ENCODE measurements around the gene RASD2. TPM values are rescaled to one million over a fixed set of nuclear protein-coding genes. Genes with fewer than 3 reads are reported as not detected.
A peak's percentile ranks its signal among the peaks of the same experiment; 100 is the strongest.

RASD2 gene
- total RNA-seq, 1 donor from 2014 or later: 0.45 TPM

DNA sequence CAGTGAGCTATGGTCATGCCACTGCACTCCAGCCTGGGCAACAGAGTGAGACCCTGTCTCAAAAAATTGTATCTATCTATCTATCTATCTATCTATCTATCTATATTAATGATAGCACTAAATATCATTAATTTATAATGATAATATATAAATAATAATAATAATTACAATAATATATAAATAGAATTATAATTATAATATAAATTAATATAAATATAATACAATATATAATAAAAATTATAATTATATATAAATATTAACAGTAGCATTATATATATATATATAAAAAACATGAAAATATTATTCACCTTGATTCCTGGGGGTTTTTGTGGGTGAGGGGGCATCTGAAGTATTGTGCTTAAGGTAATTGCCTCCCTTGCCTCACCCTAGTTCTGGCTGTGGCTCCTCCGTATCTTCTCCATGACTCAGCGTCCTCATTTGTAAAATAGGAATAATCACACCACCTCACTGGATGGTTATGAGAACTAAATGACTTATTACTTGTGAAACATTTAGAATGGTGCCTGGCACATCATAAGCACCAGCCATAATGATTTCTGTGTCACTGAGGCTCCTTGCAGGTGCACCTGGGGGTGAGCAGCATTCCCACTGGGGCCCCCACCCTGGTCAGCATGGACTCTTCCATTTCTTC is 18.8 kb downstream of the RASD2 start:
- no peak for DNase-seq (ENCODE audit: low read depth)

DNA sequence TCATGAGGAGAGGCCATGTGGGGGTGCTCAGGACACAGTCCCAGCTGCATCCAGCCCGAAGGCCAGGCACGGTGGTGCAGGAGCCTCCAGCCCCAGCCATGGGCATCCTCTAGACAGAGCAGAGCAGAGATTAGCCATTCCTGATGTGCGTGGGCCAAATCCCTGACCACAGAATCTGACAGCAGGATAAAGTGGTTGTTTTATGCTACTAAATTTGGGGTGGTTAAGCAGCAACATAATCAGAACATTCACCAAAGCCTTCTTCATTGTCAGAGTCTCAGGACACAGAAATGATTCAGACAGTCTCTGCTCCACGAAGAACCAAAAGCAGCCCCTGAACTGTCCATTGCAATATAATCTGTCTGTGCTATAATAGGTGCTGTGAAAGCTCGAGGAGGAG is 19.7 kb downstream of the RASD2 start:
- DNase-seq (ENCODE audit: low read depth): no peak

DNA sequence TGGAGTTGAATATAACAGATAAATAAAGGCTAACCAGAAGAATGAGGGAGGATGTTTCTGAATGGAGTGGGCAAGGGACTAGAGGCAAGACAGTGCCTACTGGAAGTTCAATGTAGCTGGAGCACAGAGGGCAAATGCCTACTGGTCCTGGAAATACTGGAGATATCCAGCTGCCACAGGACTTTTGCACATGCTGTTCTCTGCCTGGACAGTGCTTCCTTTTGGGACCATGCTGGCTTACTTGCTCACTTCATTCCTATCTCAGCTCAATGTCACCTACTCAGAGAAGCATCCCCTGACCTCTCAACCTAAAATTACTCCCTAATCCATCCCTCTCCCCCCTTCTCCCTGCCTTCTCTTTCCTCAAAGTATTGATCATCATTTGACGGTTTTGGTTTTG is 20.2 kb downstream of the RASD2 start:
- no peak for DNase-seq (ENCODE audit: low read depth)

DNA sequence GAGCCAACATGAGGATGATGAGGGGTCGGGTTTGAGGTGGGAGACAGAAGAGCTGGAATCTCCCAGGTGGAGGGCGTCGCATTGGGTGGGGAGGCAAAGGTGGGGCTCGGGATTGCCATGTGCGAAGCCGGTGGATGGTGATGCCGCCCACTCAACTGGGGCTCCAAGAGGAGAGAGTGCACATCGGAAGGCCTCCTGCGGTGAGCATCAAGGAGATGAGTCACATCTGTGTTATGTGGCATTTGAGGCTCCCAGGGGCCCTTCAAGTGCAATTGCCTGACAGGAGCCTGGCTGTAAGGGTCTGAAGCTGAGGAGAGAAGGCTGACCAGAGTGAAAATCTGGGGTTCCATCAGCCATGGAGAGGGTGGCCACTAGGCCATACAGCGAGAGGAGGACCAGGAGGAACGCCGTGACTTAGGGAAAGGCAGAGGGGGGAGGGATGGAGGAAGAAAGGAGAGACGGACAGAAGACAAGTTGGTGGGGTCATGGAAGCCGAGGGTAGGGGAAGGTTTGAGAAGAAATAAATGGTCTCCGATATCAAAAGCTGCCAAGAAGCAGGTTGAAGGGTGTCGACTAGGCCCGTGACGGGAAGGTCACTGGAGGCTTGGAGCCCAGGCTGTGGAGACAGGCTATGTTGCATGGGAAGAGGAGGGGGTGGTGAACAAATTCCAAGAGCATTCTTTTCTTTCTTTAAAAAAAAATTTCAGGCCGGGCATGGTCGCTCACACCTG is 21.3 kb downstream of the RASD2 start:
- no peak for DNase-seq (ENCODE audit: low read depth)

DNA sequence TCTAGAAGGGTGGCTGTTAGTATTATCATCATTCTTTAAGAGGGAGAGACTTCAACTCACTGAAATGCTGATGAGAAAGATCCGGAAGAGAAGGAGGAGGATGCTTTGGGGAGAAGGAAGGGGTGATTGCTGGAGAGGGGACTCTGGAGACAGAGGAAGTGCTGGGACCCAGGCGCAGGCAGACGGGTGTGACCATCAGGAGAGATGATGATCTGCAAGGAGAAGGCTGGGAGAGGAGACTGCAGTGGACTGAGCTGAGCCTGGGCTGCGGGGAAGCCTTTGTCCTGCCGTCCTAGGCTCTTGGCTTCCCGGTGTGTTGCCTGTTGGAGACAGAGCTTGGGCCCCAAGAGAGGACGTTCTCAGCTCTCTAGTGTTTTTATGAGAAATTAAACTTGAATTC is 22.6 kb downstream of the RASD2 start:
- DNase-seq (ENCODE audit: low read depth): no peak

DNA sequence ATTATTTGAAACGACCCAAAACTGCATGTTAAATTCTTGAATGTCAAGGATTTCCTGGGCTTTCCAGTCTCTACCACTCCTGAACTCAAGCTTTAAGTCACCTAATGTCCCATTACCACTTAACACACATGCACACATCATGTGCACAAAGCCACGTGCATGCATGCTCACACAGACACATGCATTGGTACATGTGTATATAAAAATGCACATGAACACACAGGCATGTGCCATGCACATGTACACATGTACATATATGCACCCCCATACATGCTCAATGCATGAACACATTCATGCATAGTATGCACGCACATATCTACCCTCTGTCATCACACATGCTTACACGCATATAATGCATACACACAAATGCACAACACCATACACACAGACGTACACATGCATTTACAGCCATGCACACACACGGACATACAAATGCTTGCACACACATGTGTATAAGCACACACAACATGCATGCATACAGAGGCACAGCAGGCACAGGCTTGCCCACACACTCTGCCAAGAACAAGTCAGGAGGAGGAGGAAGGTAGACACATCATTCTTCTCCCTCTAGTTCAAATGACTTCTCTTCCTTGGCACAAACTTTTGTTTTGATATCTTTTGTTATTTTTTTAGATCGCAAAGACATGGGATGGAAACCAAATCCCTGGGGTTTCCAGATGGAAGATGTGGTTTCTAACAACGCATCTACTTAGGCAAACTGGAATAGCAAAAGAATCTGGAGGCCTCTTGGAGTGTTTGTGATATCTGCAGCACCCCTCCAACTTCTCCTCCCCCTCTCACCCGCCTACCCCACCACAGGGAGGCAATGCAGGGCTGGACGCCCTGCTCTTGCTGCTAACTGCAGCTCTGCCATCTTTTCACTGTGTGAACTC is 24.6 kb downstream of the RASD2 start:
- peak; percentile 40 for DNase-seq (ENCODE audit: low read depth)

DNA sequence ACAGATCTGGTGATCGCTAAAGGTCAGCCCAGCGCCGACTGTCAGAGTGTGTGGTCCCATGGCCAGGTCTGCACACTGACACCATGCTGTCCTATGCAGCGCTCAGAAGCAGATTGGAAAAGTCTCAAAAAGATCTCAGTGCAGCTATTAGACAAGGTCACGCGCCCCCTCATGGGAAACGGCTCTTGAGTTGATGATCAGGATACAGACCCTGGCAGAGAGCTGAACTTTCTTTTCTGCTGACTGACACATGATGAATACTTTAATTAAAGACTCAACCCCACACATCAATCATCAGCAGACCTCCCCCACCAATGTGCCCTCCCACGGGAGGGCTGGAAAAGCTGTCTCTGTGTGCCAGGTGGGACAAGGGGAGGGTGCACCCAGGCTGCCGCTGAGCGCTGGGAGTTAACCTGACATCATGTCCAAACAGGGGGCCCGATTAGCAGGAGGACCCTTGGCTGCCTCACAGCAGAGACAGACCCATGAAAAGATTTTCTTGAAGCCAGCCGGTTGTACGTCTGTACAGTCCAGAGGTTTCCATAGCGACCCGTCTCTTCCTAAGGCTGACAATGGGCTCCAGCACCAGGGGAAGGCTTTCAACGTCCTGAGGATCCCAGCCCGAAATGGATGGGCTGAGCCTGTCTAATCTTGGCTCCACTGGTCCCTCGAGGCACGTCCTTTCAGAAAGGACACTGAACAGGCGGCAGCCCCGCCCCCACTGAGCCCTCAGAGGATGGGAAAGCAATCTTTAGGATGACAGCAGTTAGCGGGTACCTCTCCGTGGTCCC is 26.9 kb downstream of the RASD2 start:
- no peak for DNase-seq (ENCODE audit: low read depth)

DNA sequence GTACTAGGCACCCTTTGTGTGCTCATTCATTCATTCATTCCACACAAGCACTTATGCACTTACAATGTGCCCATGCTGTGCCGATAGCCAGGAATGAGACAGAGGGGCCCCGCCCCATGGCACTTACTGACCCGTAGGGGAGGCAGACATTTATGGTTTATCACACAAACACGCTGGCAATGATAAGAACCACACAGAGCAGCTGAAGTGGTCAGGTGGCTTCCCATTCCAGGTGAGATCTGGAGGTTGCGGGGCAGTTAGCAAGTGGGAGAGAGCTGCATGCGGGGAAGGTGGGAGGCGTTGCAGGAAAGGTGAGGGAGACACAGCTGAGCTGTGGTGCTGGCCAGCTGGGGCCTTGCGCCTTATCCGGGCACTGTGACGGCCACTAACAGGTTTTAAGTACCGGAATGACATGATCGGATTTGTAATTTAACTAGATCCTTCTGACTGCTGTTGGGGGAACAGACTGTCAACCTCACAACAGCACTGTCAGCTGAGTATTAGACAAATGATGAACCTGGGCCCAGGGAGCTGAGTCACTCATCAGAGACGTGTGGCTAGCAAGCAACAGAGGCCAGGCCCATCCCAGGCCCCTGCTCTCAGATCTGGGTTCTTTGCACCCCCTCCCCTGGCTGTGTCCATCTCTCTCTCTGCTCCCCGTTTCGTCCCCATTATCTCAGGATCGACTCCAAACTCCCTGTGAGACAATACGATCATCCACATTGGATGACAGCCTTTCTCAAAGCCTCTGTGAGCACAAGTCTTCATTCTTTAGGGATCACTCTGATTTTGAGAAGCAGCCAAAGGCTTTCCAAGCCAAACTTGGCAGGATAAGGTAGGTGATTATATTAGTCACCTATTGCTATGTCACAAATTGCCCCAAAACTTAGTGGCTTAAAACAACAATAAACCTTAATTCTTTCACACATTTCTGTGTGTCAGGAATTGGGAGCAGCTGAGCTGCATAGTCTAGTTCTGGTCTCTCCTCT is 28.4 kb downstream of the RASD2 start:
- DNase-seq (ENCODE audit: low read depth): peak; percentile 41

DNA sequence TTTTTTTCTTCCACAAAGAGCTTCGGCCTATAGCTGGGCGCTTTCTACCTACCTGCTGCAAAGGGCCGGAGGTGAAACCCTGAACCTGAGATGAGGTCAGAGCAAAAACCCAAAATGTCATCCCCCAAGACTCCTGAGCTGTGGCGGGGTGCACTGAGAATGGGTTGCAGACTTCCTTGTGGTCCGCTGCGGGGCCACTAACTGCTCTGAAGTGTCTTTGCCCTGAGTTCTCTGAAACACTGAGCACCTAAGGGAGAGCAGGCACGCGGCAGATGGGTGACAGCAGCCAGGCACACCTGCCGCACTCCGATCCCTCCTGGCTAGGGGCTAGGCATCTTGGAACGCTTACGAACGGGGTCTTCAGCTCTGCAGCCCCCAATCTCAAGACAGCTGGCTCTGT is 29.3 kb downstream of the RASD2 start:
- no peak for DNase-seq (ENCODE audit: low read depth)

DNA sequence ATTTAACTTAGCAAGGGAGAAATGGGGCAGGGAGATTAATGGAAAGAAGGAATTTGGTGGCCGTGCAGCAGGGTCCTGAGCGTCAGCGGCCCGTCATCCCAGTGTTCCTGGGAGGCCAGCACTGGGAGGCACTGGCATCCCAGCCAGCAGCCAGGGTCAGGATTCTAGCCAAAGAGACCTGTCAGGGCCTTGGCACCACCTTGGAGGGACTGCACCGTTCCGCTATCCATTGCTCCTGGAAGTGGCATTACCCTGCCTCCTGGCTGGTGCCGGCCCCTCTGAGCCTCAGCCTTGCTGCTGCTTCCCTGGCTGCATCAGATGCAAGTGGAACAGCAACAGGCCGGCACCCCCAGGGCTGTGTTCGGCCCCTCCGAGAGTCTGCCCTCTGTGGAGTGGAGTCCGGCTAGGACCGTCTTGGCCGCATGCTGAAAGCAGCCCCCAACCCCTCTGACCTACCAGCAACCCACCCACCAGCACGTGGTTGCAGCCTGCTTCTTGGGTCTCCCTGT is 30.1 kb downstream of the RASD2 start:
- DNase-seq (ENCODE audit: low read depth): no peak

DNA sequence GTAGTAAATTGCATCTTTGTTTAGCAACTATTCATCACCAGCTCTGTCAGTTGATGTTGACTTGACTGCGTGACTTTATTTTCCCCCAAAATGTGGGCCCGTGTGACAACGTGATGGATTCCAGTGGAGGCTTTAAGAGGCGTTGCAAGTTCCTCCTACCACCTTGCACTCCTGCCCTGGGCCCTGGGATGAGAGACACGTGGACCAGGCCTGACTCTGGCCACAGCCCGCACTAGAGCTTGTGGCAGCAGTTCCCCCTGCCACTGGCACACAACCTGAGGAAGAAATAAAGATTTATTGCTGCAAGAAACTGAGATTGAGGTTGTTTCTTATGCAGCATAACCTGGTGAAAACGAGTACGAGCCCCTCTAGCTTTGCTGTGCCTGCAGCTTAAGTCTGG is 31.9 kb downstream of the RASD2 start:
- no peak for DNase-seq (ENCODE audit: low read depth)

DNA sequence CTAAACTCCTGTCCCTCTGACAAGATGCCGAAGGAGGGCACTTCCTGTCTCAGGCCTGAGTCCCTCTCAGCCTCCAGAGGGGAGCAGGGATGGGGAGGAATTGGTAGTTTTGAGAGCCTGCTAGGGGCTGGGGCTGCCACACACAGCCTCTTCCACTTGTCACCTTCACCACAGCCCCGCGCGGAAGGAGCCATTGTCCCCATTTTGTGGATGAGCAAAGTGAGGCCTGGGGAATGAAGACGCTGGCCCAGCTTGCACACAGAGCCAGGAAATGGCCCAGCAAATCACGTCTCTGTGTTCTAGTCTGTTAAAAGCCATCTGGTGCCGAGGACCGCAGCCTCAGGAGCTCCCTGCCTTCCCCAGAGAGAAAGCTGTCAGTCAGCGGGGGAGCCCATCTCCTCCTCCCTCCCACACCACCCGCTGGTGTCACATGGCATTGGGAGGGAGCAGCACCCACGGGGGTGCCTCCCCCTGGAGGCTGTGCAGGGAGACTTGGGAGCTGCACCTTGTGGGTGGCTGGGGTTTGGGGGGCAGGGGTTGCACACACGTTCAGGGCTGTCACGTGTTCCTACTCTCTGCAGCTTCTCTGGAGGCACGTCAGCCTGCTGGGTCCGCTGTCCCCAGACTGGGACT is 34.6 kb downstream of the RASD2 start:
- DNase-seq (ENCODE audit: low read depth): no peak

DNA sequence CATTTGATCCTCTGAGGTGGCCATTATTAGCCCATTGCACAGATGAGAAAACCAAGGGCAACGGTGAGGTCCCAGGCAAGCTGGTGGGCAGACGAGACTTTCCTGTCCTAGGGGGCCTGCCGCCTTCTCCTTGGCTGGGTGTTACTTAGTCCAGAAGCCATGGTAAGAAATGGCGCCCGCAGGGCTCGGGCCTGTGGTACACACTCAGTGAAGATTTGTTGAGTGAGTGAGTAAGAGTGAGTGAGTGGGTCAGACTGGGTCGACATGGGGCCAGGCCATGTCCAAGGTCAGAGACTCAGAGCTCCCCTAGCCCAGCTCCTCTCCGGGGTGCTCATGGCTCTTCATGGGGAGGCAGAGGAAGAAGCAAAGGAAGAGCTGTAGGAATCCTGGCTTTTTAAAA is 36.0 kb downstream of the RASD2 start:
- DNase-seq (ENCODE audit: low read depth): no peak

DNA sequence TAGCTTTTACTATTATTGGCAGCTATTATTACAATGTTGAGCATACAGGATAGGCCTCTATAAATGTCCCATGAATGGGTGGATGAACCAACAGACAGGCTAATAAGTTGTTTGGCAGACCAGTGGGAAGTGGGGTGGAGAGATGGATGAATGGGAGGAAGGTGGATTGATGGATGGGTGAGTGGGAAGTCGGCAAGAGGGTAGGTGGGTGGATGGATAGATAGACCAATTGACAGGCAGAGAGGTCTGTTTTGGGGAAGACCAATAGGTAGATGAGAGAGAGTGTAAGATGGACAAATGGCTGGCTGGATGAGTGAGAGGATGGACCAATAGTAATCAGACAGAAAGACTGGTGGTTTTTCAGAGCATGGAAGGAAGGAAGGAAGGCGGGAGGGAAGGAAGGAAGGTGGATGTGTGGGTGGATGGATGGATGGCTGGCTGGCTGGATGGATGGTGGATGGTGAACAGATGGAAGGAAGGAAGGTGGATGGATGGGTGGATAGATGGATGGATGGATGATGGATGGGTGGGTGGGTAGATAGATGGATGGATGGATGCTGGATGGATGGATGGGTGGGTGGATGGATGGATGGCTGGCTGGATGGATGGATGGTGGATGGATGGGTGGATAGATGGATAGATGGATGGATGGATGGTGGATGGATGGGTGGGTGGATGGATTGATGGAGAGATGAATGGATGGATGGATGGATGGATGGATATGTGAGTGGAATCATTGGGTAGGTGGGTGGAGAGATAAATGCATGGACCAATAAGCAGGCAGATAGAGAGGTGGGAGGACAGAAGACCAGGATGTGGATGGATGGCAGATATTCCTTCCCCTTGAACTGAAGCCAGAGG is 37.4 kb downstream of the RASD2 start:
- no peak for DNase-seq (ENCODE audit: low read depth)

DNA sequence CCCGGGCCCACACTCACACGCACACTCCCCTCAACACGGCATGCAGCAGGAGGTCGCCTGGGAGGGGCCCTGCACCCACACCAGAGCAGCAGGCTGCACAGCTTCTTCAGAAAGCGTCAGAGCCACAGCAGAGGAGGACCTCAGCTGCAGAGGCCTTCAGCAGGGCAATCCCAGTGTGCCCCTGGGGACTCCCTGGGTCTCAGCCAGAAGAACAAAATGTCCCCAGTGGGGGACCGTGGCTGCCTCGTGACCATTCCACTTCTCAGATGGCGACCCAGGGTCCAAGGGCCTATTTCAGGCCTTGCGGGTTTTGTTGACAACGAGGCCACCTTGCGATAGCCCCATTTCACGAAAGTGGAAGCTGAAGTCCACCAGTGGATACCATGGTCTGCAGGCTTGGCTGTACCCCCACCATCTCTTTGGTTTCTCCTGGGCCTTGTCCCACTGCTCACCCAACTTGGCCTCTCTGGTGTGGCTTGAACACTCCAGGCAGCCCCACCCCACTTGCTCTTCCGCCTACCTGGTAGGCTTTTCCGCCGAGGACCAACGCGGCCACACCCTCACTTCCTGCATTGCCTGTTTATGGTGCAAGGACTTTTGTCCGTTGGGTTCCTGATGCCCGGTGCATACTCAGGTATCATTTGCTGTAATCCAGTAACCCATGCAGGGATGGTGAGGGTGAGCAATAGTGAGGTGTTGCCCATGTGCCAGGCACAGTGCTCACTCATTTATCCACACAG is 38.4 kb downstream of the RASD2 start:
- no peak for DNase-seq (ENCODE audit: low read depth)

DNA sequence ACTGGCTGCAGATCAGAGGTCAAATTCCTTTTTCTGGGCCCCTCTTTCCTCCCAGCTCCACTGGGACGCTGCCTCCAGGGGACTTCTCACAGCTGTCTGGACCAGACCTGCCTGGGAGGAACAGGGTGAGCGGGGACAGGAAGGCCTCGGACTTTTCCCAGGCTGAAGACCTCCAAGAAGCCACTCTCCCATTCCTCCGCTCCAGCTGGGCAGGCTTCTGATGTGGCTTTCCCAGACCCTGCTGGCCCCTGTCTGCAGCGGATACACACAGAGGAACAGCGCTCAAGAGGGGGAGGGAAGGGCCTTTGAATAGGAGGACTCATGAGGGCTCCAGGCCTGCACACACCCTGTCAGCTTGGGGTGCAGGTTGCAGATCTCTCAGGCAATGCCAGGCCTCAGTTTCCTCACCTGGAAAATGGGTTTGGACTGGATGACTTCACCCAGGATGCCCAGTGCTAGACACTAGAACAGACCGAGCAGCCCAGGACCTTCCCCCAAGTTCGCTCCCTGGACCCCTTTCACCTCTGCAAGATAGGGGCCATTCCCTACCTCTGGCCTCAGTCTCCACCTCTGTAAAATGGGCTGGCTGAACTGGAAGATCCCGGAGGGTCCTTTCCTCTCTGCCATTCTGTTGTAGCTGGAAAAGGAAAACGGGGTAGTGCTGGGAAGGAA is 39.9 kb downstream of the RASD2 start:
- no peak for DNase-seq (ENCODE audit: low read depth)

DNA sequence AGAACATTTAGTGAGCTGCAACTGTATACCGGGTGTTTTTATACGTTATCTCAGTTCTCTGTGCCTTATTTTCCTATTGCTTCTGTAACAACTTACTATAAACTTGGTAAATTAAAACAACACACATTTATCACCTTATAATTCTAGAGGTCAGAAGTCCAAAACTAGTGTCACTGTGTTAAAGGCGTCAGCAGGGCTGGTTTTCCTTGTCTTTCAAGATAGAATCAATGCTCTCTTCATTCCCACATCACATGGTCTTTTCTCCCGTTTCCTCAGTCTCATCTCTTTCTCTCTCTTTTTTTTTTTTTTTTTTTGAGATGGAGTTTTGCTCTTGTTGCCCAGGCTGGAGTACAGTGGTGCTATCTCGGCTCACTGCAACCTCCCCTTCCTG is 40.4 kb downstream of the RASD2 start:
- no peak for DNase-seq (ENCODE audit: low read depth)

Measured in myocyte (in vitro differentiated cells).